Measurements from ENCODE around the gene CHPF. TPM values are rescaled to one million over a fixed set of nuclear protein-coding genes. Genes with fewer than 3 reads are reported as not detected.

Gene CHPF
- total RNA-seq, 1 donor from 2014 or later: 49.6 TPM

- DNase-seq (ENCODE audit: low spot score): peak; percentile 87
These were observed 9.0 kb upstream of the CHPF start for GRCh38 chr2:219552382-219553167.

- no peak for DNase-seq (ENCODE audit: low spot score)
These were observed 8.1 kb upstream of the CHPF start for GRCh38 chr2:219551441-219552381.

- no peak for DNase-seq (ENCODE audit: low spot score)
These were observed 6.0 kb upstream of the CHPF start for GRCh38 chr2:219549619-219550018.

GRCh38 chr2:219548990-219549389 is 5.4 kb upstream of the CHPF start:
- no peak for DNase-seq (ENCODE audit: low spot score)

- no peak for DNase-seq (ENCODE audit: low spot score)
These were observed 4.0 kb upstream of the CHPF start for GRCh38 chr2:219547621-219548020.

GRCh38 chr2:219545943-219546352 is 2.3 kb upstream of the CHPF start:
- DNase-seq (ENCODE audit: low spot score): no peak

- DNase-seq (ENCODE audit: low spot score): no peak
These were observed 1.8 kb upstream of the CHPF start for GRCh38 chr2:219545295-219545942.

GRCh38 chr2:219544567-219544966 is 958 bp upstream of the CHPF start:
- DNase-seq (ENCODE audit: low spot score): no peak

GRCh38 chr2:219542931-219543595 is 546 bp downstream of the CHPF start:
- peak; percentile 58 for DNase-seq (ENCODE audit: low spot score)

GRCh38 chr2:219541611-219542180 is 1.9 kb downstream of the CHPF start:
- DNase-seq (ENCODE audit: low spot score): peak; percentile 88

GRCh38 chr2:219540784-219541504 is 2.7 kb downstream of the CHPF start:
- no peak for DNase-seq (ENCODE audit: low spot score)

- no peak for DNase-seq (ENCODE audit: low spot score)
These were observed 3.5 kb downstream of the CHPF start for GRCh38 chr2:219539926-219540678.

- no peak for DNase-seq (ENCODE audit: low spot score)
These were observed 4.4 kb downstream of the CHPF start for GRCh38 chr2:219538956-219539788.

- DNase-seq (ENCODE audit: low spot score): no peak
These were observed 5.1 kb downstream of the CHPF start for GRCh38 chr2:219538504-219538951.

GRCh38 chr2:219537657-219538488 is 5.7 kb downstream of the CHPF start:
- DNase-seq (ENCODE audit: low spot score): no peak

- DNase-seq (ENCODE audit: low spot score): no peak
These were observed 6.6 kb downstream of the CHPF start for GRCh38 chr2:219536967-219537366.

- no peak for DNase-seq (ENCODE audit: low spot score)
These were observed 7.2 kb downstream of the CHPF start for GRCh38 chr2:219536425-219536824.
